ENCODE results near the gene METTL15.

DNA sequence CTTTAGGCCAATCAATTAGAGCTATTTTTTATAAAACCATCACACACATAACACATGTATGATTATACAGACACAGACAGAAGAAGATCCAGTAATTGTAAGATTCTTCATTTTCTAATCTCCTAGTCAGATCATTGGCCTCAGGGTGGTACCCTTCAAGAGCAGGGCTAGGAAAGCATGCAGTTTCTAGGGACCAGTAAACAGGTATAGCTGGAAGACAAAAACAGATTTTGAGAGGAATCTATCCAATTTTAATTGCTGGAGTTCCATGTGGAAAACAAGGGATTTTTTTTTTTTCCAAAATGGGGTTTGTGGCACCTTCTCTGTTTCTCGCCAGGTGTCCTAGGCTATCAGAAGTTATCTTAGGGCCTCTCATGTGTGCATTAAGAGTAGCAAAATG is 29.6 kb downstream of the METTL15 start:
- TF ChIP-seq TARDBP (IDR thresholded peaks at IDR 0.05): no peak
- TF ChIP-seq FOXA1 (IDR thresholded peaks at IDR 0.05): no peak
- TF ChIP-seq SP1 (IDR thresholded peaks at IDR 0.05): no peak
- no peak for TF ChIP-seq FOXM1 (IDR thresholded peaks at IDR 0.05; ENCODE audit: borderline replicate concordance)
- no peak for TF ChIP-seq HDGF (IDR thresholded peaks at IDR 0.05; ENCODE audit: borderline replicate concordance)
- no peak for TF ChIP-seq NFRKB (IDR thresholded peaks at IDR 0.05)
- no peak for TF ChIP-seq FOXK2 (IDR thresholded peaks at IDR 0.05)
- TF ChIP-seq SUZ12 (IDR thresholded peaks at IDR 0.05): no peak
- no peak for TF ChIP-seq LEF1 (IDR thresholded peaks at IDR 0.05; ENCODE audit: borderline replicate concordance)
- no peak for TF ChIP-seq ELF4 (IDR thresholded peaks at IDR 0.05)
- TF ChIP-seq, protein P1, sequence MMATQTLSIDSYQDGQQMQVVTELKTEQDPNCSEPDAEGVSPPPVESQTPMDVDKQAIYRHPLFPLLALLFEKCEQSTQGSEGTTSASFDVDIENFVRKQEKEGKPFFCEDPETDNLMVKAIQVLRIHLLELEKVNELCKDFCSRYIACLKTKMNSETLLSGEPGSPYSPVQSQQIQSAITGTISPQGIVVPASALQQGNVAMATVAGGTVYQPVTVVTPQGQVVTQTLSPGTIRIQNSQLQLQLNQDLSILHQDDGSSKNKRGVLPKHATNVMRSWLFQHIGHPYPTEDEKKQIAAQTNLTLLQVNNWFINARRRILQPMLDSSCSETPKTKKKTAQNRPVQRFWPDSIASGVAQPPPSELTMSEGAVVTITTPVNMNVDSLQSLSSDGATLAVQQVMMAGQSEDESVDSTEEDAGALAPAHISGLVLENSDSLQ (IDR thresholded peaks at IDR 0.05): no peak
- TF ChIP-seq BHLHE40 (IDR thresholded peaks at IDR 0.05; ENCODE audit: borderline replicate concordance): no peak
- TF ChIP-seq CTBP1 (IDR thresholded peaks at IDR 0.05; ENCODE audit: borderline replicate concordance): no peak
